ENCODE data around the gene HARBI1.
A peak's percentile ranks its signal among the peaks of the same experiment; 100 is the strongest.

HARBI1 gene

GRCh38 chr11:46555267-46556054 lies 61.6 kb downstream of the HARBI1 start:
- Histone ChIP-seq H3K4me3 (ENCODE audit: low read depth in 1 of 2, low read length in 1 of 2) (no peak overlapping the region), H3K4me1 (ENCODE audit: control insufficient read depth in 1 of 2, insufficient read depth in 1 of 2, low read depth in 1 of 2, low read length in 1 of 2) (peaks cover 19 to 31% of the 10 kb centered on the region in 2 experiments), H3K9me3 (no peaks in the 10 kb centered on the region), H3K27me3 (no peaks in the 10 kb centered on the region), H3K27ac (peak overlapping the region; percentile 67), H3K36me3 (no peaks in the 10 kb centered on the region)
- TF ChIP-seq, protein P1, sequence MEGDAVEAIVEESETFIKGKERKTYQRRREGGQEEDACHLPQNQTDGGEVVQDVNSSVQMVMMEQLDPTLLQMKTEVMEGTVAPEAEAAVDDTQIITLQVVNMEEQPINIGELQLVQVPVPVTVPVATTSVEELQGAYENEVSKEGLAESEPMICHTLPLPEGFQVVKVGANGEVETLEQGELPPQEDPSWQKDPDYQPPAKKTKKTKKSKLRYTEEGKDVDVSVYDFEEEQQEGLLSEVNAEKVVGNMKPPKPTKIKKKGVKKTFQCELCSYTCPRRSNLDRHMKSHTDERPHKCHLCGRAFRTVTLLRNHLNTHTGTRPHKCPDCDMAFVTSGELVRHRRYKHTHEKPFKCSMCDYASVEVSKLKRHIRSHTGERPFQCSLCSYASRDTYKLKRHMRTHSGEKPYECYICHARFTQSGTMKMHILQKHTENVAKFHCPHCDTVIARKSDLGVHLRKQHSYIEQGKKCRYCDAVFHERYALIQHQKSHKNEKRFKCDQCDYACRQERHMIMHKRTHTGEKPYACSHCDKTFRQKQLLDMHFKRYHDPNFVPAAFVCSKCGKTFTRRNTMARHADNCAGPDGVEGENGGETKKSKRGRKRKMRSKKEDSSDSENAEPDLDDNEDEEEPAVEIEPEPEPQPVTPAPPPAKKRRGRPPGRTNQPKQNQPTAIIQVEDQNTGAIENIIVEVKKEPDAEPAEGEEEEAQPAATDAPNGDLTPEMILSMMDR (IDR thresholded peaks at IDR 0.05): no peak

DNA sequence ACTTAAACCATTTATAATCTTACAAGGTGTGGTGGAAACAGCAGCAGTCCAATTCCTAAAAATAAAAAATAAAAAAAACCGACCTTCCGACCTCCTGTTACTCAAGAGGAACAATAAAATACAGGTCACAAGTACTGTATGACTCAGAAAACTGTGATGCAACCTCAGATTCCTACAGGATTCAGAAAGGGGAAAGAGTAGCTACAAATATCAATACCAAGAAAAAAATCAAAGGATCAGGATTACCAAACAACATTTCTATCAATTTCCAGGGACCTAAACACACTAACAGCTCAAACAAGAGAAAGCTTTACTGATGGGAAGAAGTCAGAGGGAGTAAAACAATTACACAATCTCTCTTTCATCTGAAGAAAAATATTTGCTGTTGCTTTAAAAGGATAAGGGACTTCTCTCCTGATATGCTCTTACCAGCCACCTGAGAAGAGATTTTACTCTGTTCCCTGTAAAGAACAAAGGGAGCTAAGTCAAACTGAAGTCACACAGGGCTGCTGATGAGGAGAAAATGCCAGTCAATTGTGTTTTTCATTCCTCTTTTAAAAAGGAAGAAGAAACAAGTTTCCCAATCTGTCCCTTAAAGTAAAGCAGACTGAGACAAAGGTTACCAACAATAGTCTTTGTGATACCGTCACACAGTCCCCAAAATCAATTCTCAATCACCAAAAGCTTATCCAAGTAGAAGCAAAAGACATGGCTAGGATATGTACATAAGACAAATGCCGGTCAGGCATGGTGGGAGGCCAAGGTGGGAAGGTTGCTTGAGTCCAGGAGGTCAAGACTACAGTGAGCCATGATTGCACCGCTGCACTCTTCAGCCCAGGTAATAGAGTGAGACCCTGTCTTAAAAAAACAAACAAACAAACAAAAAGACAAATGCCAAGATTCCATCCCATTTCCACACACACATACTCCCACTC lies 62.5 kb downstream of the HARBI1 start:
- Histone ChIP-seq H3K27me3 (no peaks in the 10 kb centered on the region), H3K4me1 (ENCODE audit: control insufficient read depth in 1 of 2, insufficient read depth in 1 of 2, low read depth in 1 of 2, low read length in 1 of 2) (peaks cover 19 to 22% of the 10 kb centered on the region in 2 experiments), H3K27ac (peak overlapping the region; percentile 67), H3K9me3 (no peaks in the 10 kb centered on the region), H3K4me3 (ENCODE audit: low read depth in 1 of 2, low read length in 1 of 2) (no peak overlapping the region), H3K36me3 (no peaks in the 10 kb centered on the region)
- TF ChIP-seq, protein P1 (IDR thresholded peaks at IDR 0.05): no peak

GRCh38 chr11:46553814-46554212 lies 63.2 kb downstream of the HARBI1 start:
- no peaks in the 10 kb centered on the region for H3K27me3 ChIP-seq
- H3K27ac ChIP-seq: peak overlapping the region; percentile 67
- no peak overlapping the region for H3K4me3 ChIP-seq (ENCODE audit: low read depth in 1 of 2, low read length in 1 of 2)
- TF ChIP-seq, protein P1 (IDR thresholded peaks at IDR 0.05): no peak
- no peaks in the 10 kb centered on the region for H3K9me3 ChIP-seq
- peaks cover 19 to 22% of the 10 kb centered on the region in 2 experiments for H3K4me1 ChIP-seq (ENCODE audit: control insufficient read depth in 1 of 2, insufficient read depth in 1 of 2, low read depth in 1 of 2, low read length in 1 of 2)
- H3K36me3 ChIP-seq: no peaks in the 10 kb centered on the region
